Measurements from ENCODE around the gene NSD2.
"Not testable (repeated sequence)": the region's sequence is repeated elsewhere in the genome, so short reads cannot be mapped to it uniquely, and the experiment has no call there.

Gene NSD2

GRCh38 chr4:1904042-1904441 lies 32.8 kb downstream of the NSD2 start:
- H3K14ac ChIP-seq (ENCODE audit: low read length in 2 of 2): no peak overlapping the region
- H3K36me3 ChIP-seq (ENCODE audit: control insufficient read depth in 1 of 2, insufficient read depth in 2 of 2, low read depth in 1 of 2, low read length in 2 of 2): peaks cover 28 to 45% of the 10 kb centered on the region in 2 experiments
- H3K18ac ChIP-seq (ENCODE audit: low read depth in 1 of 2, low read length in 2 of 2): no peak overlapping the region
- no peak overlapping the region for H2BK5ac ChIP-seq (ENCODE audit: low read depth, low read length, poor library complexity, severe bottlenecking)
- WGBS: 89% methylated on average over 3 of the region's 3 CpGs
- H3K4ac ChIP-seq (ENCODE audit: low read depth in 1 of 2, low read length in 2 of 2): no peak overlapping the region
- no peaks in the 10 kb centered on the region for H3K27me3 ChIP-seq (ENCODE audit: control insufficient read depth in 1 of 2, insufficient read depth in 1 of 2, low read length in 2 of 2)
- no peak overlapping the region for H2AK5ac ChIP-seq (ENCODE audit: low read length, severe bottlenecking)
- no peak overlapping the region for H3K9ac ChIP-seq (ENCODE audit: low read length)
- H2BK15ac ChIP-seq (ENCODE audit: low read depth, poor library complexity, severe bottlenecking): no peak overlapping the region
- no peak overlapping the region for H3K23ac ChIP-seq (ENCODE audit: low read length in 2 of 2)
- no peaks in the 10 kb centered on the region for H3K9me3 ChIP-seq (ENCODE audit: control insufficient read depth, low read length)
- H3K79me1 ChIP-seq (replicated peaks; ENCODE audit: low read length, poor library complexity, severe bottlenecking): peaks cover 27% of the 10 kb centered on the region
- peaks cover 5% of the 10 kb centered on the region for H3K4me1 ChIP-seq (ENCODE audit: control insufficient read depth, insufficient read depth, low read depth, low read length)
- no peak overlapping the region for H2BK120ac ChIP-seq (ENCODE audit: low read depth, low read length)
- no peak overlapping the region for H3K4me3 ChIP-seq (ENCODE audit: insufficient read depth in 1 of 2, low read depth in 1 of 2, low read length in 2 of 2)
- H2AFZ ChIP-seq (ENCODE audit: low read depth, low read length): no peak overlapping the region
- no peak for DNase-seq
- H3K4me2 ChIP-seq (ENCODE audit: low read length, poor library complexity, severe bottlenecking): no peak overlapping the region
- H2BK12ac ChIP-seq (ENCODE audit: low read length in 2 of 2): no peak overlapping the region
- no peak overlapping the region for H4K91ac ChIP-seq (ENCODE audit: low read length)
- H4K8ac ChIP-seq (ENCODE audit: low read length): no peak overlapping the region
- no peak overlapping the region for H3K27ac ChIP-seq (ENCODE audit: low read length, poor library complexity, severe bottlenecking)

GRCh38 chr4:1907848-1908525 lies 36.8 kb downstream of the NSD2 start:
- no peak overlapping the region for H2AFZ ChIP-seq (ENCODE audit: low read depth, low read length)
- no peaks in the 10 kb centered on the region for H3K27me3 ChIP-seq (ENCODE audit: control insufficient read depth in 1 of 2, insufficient read depth in 1 of 2, low read length in 2 of 2)
- peaks cover 15 to 31% of the 10 kb centered on the region in 2 experiments for H3K36me3 ChIP-seq (ENCODE audit: control insufficient read depth in 1 of 2, insufficient read depth in 2 of 2, low read depth in 1 of 2, low read length in 2 of 2)
- H3K23ac ChIP-seq (ENCODE audit: low read length in 2 of 2): no peak overlapping the region
- no peak overlapping the region for H3K14ac ChIP-seq (ENCODE audit: low read length in 2 of 2)
- WGBS: 94% methylated on average over 7 of the region's 7 CpGs
- peaks cover 12% of the 10 kb centered on the region for H3K4me1 ChIP-seq (ENCODE audit: control insufficient read depth, insufficient read depth, low read depth, low read length)
- no peak overlapping the region for H2BK15ac ChIP-seq (ENCODE audit: low read depth, poor library complexity, severe bottlenecking)
- no peak overlapping the region for H3K9ac ChIP-seq (ENCODE audit: low read length)
- no peak overlapping the region for H2BK5ac ChIP-seq (ENCODE audit: low read depth, low read length, poor library complexity, severe bottlenecking)
- no peaks in the 10 kb centered on the region for H3K9me3 ChIP-seq (ENCODE audit: control insufficient read depth, low read length)
- H4K91ac ChIP-seq (ENCODE audit: low read length): no peak overlapping the region
- no peak overlapping the region for H2BK12ac ChIP-seq (ENCODE audit: low read length in 2 of 2)
- no peak overlapping the region for H4K8ac ChIP-seq (ENCODE audit: low read length)
- H2AK5ac ChIP-seq (ENCODE audit: low read length, severe bottlenecking): no peak overlapping the region
- DNase-seq: no peak
- no peak overlapping the region for H2BK120ac ChIP-seq (ENCODE audit: low read depth, low read length)
- no peak overlapping the region for H3K27ac ChIP-seq (ENCODE audit: low read length, poor library complexity, severe bottlenecking)
- no peak overlapping the region for H3K4me3 ChIP-seq (ENCODE audit: insufficient read depth in 1 of 2, low read depth in 1 of 2, low read length in 2 of 2)
- H3K18ac ChIP-seq (ENCODE audit: low read depth in 1 of 2, low read length in 2 of 2): no peak overlapping the region
- H3K4ac ChIP-seq (ENCODE audit: low read depth in 1 of 2, low read length in 2 of 2): no peak overlapping the region
- H3K4me2 ChIP-seq (ENCODE audit: low read length, poor library complexity, severe bottlenecking): no peak overlapping the region
- H3K79me1 ChIP-seq (replicated peaks; ENCODE audit: low read length, poor library complexity, severe bottlenecking): peaks cover 22% of the 10 kb centered on the region

GRCh38 chr4:1909696-1910095 lies 38.5 kb downstream of the NSD2 start:
- not testable (repeated sequence) for H4K91ac ChIP-seq (ENCODE audit: low read length); H3K27me3 ChIP-seq (ENCODE audit: control insufficient read depth in 1 of 2, insufficient read depth in 1 of 2, low read length in 2 of 2); H2AFZ ChIP-seq (ENCODE audit: low read depth, low read length)

DNA sequence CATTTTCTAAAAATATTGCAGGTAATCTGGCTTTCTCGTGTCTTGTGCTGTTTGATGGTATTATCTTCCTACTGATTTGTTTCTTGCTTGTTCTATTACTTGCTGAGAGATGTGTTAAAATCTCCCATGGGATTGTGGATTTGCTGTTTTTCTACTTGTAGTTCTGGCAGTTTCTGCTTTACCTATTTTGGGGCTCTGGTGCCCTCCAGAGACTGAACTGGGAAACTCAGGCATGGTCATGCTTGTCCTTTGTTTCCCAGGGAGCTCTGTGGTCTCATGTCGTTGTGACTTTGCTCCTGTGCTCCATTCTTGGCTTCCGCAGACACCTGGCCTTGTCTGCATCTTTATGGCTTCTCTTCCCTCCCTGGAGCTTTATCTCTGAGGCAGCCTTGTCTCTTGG lies 39.5 kb downstream of the NSD2 start:
- no peak overlapping the region for H2BK15ac ChIP-seq (ENCODE audit: low read depth, poor library complexity, severe bottlenecking)
- H3K4me1 ChIP-seq (ENCODE audit: control insufficient read depth, insufficient read depth, low read depth, low read length): peaks cover 15% of the 10 kb centered on the region
- 43% methylated on average over 3 of the region's 3 CpGs for WGBS
- peak overlapping the region; percentile 25 for H3K9ac ChIP-seq (ENCODE audit: low read length)
- H2BK12ac ChIP-seq (ENCODE audit: low read length in 2 of 2): no peak overlapping the region
- no peak overlapping the region for H3K18ac ChIP-seq (ENCODE audit: low read depth in 1 of 2, low read length in 2 of 2)
- peaks cover 16 to 25% of the 10 kb centered on the region in 2 experiments for H3K36me3 ChIP-seq (ENCODE audit: control insufficient read depth in 1 of 2, insufficient read depth in 2 of 2, low read depth in 1 of 2, low read length in 2 of 2)
- no peaks in the 10 kb centered on the region for H3K27me3 ChIP-seq (ENCODE audit: control insufficient read depth in 1 of 2, insufficient read depth in 1 of 2, low read length in 2 of 2)
- H4K91ac ChIP-seq (ENCODE audit: low read length): no peak overlapping the region
- H3K14ac ChIP-seq (ENCODE audit: low read length in 2 of 2): no peak overlapping the region
- no peak overlapping the region for H3K23ac ChIP-seq (ENCODE audit: low read length in 2 of 2)
- peak; percentile 78 for DNase-seq
- H3K9me3 ChIP-seq (ENCODE audit: control insufficient read depth, low read length): no peaks in the 10 kb centered on the region
- no peak overlapping the region for H2BK5ac ChIP-seq (ENCODE audit: low read depth, low read length, poor library complexity, severe bottlenecking)
- H2AFZ ChIP-seq (ENCODE audit: low read depth, low read length): no peak overlapping the region
- no peak overlapping the region for H3K4ac ChIP-seq (ENCODE audit: low read depth in 1 of 2, low read length in 2 of 2)
- peaks cover 26% of the 10 kb centered on the region for H3K79me1 ChIP-seq (replicated peaks; ENCODE audit: low read length, poor library complexity, severe bottlenecking)
- peak overlapping the region; percentile 26 for H3K27ac ChIP-seq (ENCODE audit: low read length, poor library complexity, severe bottlenecking)
- no peak overlapping the region for H4K8ac ChIP-seq (ENCODE audit: low read length)
- no peak overlapping the region for H3K4me3 ChIP-seq (ENCODE audit: insufficient read depth in 1 of 2, low read depth in 1 of 2, low read length in 2 of 2)
- H2AK5ac ChIP-seq (ENCODE audit: low read length, severe bottlenecking): no peak overlapping the region
- no peak overlapping the region for H3K4me2 ChIP-seq (ENCODE audit: low read length, poor library complexity, severe bottlenecking)
- no peak overlapping the region for H2BK120ac ChIP-seq (ENCODE audit: low read depth, low read length)

More at GRCh38 chr4:1909696-1910095, 38.5 kb downstream of the NSD2 start:
- not testable (repeated sequence) for H2BK15ac ChIP-seq (ENCODE audit: low read depth, poor library complexity, severe bottlenecking); H3K9ac ChIP-seq (ENCODE audit: low read length); H3K27ac ChIP-seq (ENCODE audit: low read length, poor library complexity, severe bottlenecking); H3K14ac ChIP-seq (ENCODE audit: low read length in 2 of 2); H3K4ac ChIP-seq (ENCODE audit: low read depth in 1 of 2, low read length in 2 of 2); DNase-seq; H2BK5ac ChIP-seq (ENCODE audit: low read depth, low read length, poor library complexity, severe bottlenecking); H3K23ac ChIP-seq (ENCODE audit: low read length in 2 of 2); H3K4me2 ChIP-seq (ENCODE audit: low read length, poor library complexity, severe bottlenecking); H4K8ac ChIP-seq (ENCODE audit: low read length); H3K18ac ChIP-seq (ENCODE audit: low read depth in 1 of 2, low read length in 2 of 2); H2BK12ac ChIP-seq (ENCODE audit: low read length in 2 of 2); H3K9me3 ChIP-seq (ENCODE audit: control insufficient read depth, low read length); H2BK120ac ChIP-seq (ENCODE audit: low read depth, low read length); H2AK5ac ChIP-seq (ENCODE audit: low read length, severe bottlenecking); H3K4me3 ChIP-seq (ENCODE audit: insufficient read depth in 1 of 2, low read depth in 1 of 2, low read length in 2 of 2)
- Histone ChIP-seq H3K4me1 (ENCODE audit: control insufficient read depth, insufficient read depth, low read depth, low read length) (peaks cover 15% of the 10 kb centered on the region), H3K36me3 (ENCODE audit: control insufficient read depth in 1 of 2, insufficient read depth in 2 of 2, low read depth in 1 of 2, low read length in 2 of 2) (peaks cover 22 to 28% of the 10 kb centered on the region in 2 experiments), H3K79me1 (replicated peaks; ENCODE audit: low read length, poor library complexity, severe bottlenecking) (peaks cover 27% of the 10 kb centered on the region)
- WGBS: 85% methylated on average over 8 of the region's 11 CpGs
